K562 (cell line): ENCODE measurements around the gene CUTA. TPM values are rescaled to one million over a fixed set of nuclear protein-coding genes. Genes with fewer than 3 reads are reported as not detected.

ENCODE experiments used
- ARID3B ChIP-seq: fragments of 250-450 bp; sonication (Bioruptor Pico); IDR thresholded peaks from 2 replicates; pipeline ENCODE4 v1.4.0; 2020; ENCODE audit warnings: borderline replicate concordance
- ARNT ChIP-seq, 2 experiments: fragments of 450-650 bp; IDR thresholded peaks; 2 replicates each; pipeline ENCODE4 v1.6.1; 2016; ENCODE audit warnings: mild to moderate bottlenecking in 1 of 2
- ATF3 ChIP-seq, 2 experiments: fragments of 450-650 bp in 1 of 2; sonication (generic) in 1 of 2; formaldehyde crosslinking in 1 of 2; IDR thresholded peaks in 1 of 2; conservative IDR thresholded peaks in 1 of 2; 2 replicates each; pipeline versions ENCODE4 v1.6.1 to v1.8.1; 2016 to 2023; ENCODE audit warnings: mild to moderate bottlenecking in 2 of 2, moderate library complexity in 2 of 2, inconsistent platforms in 1 of 2, missing genetic modification reagents in 1 of 2
- FOXA1 ChIP-seq: fragments of 450-650 bp; IDR thresholded peaks from 2 replicates; pipeline ENCODE4 v1.6.1; 2016; ENCODE audit warnings: mild to moderate bottlenecking, borderline replicate concordance
- HIVEP1 ChIP-seq: fragments of 250-450 bp; sonication (Bioruptor Pico); IDR thresholded peaks from 2 replicates; pipeline ENCODE4 v1.4.0; 2020; ENCODE audit warnings: mild to moderate bottlenecking
- HMBOX1 ChIP-seq: sonication (generic); IDR thresholded peaks from 2 replicates; pipeline ENCODE4 v1.6.1; 2016
- HNRNPUL1 ChIP-seq: fragments of 200-400 bp; formaldehyde crosslinking; IDR thresholded peaks from 2 replicates; pipeline ENCODE4 v1.6.1; 2017; ENCODE audit warnings: low read length
- KDM2B ChIP-seq: fragments of 250-450 bp; sonication (Bioruptor Pico); IDR thresholded peaks from 2 replicates; pipeline ENCODE4 v1.8.0; 2021; ENCODE audit warnings: mild to moderate bottlenecking, moderate library complexity
- KDM4B ChIP-seq, 2 experiments: fragments of 450-650 bp in 1 of 2; sonication (generic) in 1 of 2; IDR thresholded peaks; 2 replicates each; pipeline ENCODE4 v1.6.1; 2016 to 2017; ENCODE audit warnings: borderline replicate concordance in 2 of 2, antibody characterized with exemption in 1 of 2, low read depth in 1 of 2, mild to moderate bottlenecking in 1 of 2
- L3MBTL2 ChIP-seq: fragments of 450-650 bp; IDR thresholded peaks from 2 replicates; pipeline ENCODE4 v1.6.1; 2016; ENCODE audit warnings: mild to moderate bottlenecking, moderate library complexity
- MIER1 ChIP-seq: fragments of 450-650 bp; IDR thresholded peaks from 2 replicates; pipeline ENCODE4 v1.6.1; 2016; ENCODE audit warnings: antibody characterized with exemption, mild to moderate bottlenecking, low read depth
- MNT ChIP-seq, 2 experiments: fragments of 450-650 bp; conservative IDR thresholded peaks; 2 replicates each; pipeline ENCODE4 v1.6.1; 2017; ENCODE audit warnings: mild to moderate bottlenecking in 2 of 2, moderate library complexity in 2 of 2
- NFIC ChIP-seq: fragments of 450-650 bp; IDR thresholded peaks from 2 replicates; pipeline ENCODE4 v1.6.1; 2017; ENCODE audit warnings: mild to moderate bottlenecking, inconsistent platforms
- PHF8 ChIP-seq: fragments of 200-600 bp; sonication (generic); IDR thresholded peaks from 2 replicates; pipeline ENCODE4 v1.6.1; 2012; ENCODE audit warnings: mixed run types, mild to moderate bottlenecking, inconsistent platforms, low read length, moderate library complexity, borderline replicate concordance
- POLR2G ChIP-seq: fragments of 200-400 bp; formaldehyde crosslinking; IDR thresholded peaks from 2 replicates; pipeline ENCODE4 v1.6.1; 2017; ENCODE audit warnings: low read depth, mild to moderate bottlenecking, antibody characterized with exemption, low read length, moderate library complexity
- SNRNP70 ChIP-seq: fragments of 200-400 bp; formaldehyde crosslinking; optimal IDR thresholded peaks from 2 replicates; pipeline ENCODE3; 2017; ENCODE audit warnings: low read depth, low read length
- TCF3 ChIP-seq: sonication (generic); formaldehyde crosslinking; IDR thresholded peaks from 2 replicates; pipeline ENCODE4 v1.4.0; 2020; ENCODE audit warnings: mild to moderate bottlenecking, missing genetic modification reagents
- TCFL5 ChIP-seq: fragments of 250-450 bp; sonication (Bioruptor Pico); conservative IDR thresholded peaks from 2 replicates; pipeline ENCODE4 v1.6.1; 2021; ENCODE audit warnings: mild to moderate bottlenecking, moderate library complexity, matching md5 sums
- ZC3H11A ChIP-seq: IDR thresholded peaks from 2 replicates; pipeline ENCODE4 v1.6.1; 2012; ENCODE audit warnings: low read depth, low read length, improper control_type of control experiment
- ZNF175 ChIP-seq: fragments of 200-800 bp; sonication (Bioruptor generic); IDR thresholded peaks from 2 replicates; pipeline ENCODE4 v1.6.1; 2016; ENCODE audit warnings: low read depth, mild to moderate bottlenecking, missing genetic modification characterization, missing compliant biosample characterization
- polyA plus RNA-seq, 8 experiments: library from polyadenylated mRNA; depleted of rRNA in 4 of 8; stranded (reverse) in 5 of 8; unstranded in 3 of 8; fragments of >200 nt; fragmentation: Nextera tagmentation in 2 of 8; fragmentation: Illumina TruSeq in 1 of 8; extraction: Ambion mirVana in 2 of 8; extraction: Trizol in 1 of 8; gene quantifications; 2 replicates each; pipeline versions ENCODE4 v1.2.1 to v1.2.3, GENCODE V29; 2011 to 2014; ENCODE audit warnings: inconsistent platforms in 1 of 8, missing spikeins in 1 of 8
- total RNA-seq, 7 experiments: library from RNA; depleted of rRNA in 6 of 7; stranded (reverse); fragments of >200 nt in 6 of 7; fragmentation: Illumina TruSeq in 2 of 7; extraction: Trizol in 2 of 7; gene quantifications; 2 replicates each; pipeline versions ENCODE4 v1.2.1 to v1.2.3, GENCODE V29; 2011 to 2021; ENCODE audit warnings: low replicate concordance in 1 of 7

CUTA gene
- total and polyA plus RNA-seq, 9 of the 15 experiments (the other 6 are each of a cell fraction or from before 2014, with no cell fraction given): 166 to 682 (median 310) TPM

- TF ChIP-seq TCF3: no peak; the same call in 1 of the 2 replicates
- peak; percentile 56; the same call in 1 of the 2 replicates for TF ChIP-seq NFIC
- TF ChIP-seq HMBOX1: no peak
- TF ChIP-seq FOXA1: no peak
- TF ChIP-seq ZNF175 (CRISPR knock-in tag): no peak; the same call in none of the 2 replicates
- TF ChIP-seq TCFL5 (CRISPR knock-in tag): 0 out of 2 replicates have a peak, but pooled peaks have one; percentile 54
- no peak for TF ChIP-seq ARID3B (CRISPR knock-in tag)
- TF ChIP-seq MNT (conservative IDR thresholded peaks at IDR 0.05): peak; percentile 100
- TF ChIP-seq ATF3 (IDR thresholded peaks at IDR 0.05): peak; percentile 82
- peak; percentile 16; the same call in 1 of the 2 replicates for TF ChIP-seq ATF3 (CRISPR knock-in tag; conservative IDR thresholded peaks at IDR 0.05)
- peak; percentile 99 for TF ChIP-seq L3MBTL2
- TF ChIP-seq PHF8: peak; percentile 77; the same call in 1 of the 2 replicates
- TF ChIP-seq MIER1: no peak
- TF ChIP-seq POLR2G: peak; percentile 74
- TF ChIP-seq KDM2B (CRISPR knock-in tag): no peak
- peak in 1 of 2 experiments; percentile 56; a peak in 2 of 4 replicates for TF ChIP-seq ARNT (IDR thresholded peaks at IDR 0.05)
- TF ChIP-seq SNRNP70: no peak
- peak; percentile 88; the same call in 1 of the 2 replicates for TF ChIP-seq HIVEP1
- TF ChIP-seq ZC3H11A: no peak
- no peak for TF ChIP-seq HNRNPUL1
- TF ChIP-seq KDM4B (IDR thresholded peaks at IDR 0.05; ENCODE audit: borderline replicate concordance in 2 of 2, low read depth in 1 of 2): peak in 1 of 2 experiments; percentile 99; a peak in 2 of 4 replicates
Observed at GRCh38 chr6:33417903-33418689, at the start of gene CUTA (continued).
